K562 (cell line): ENCODE data around the gene PHPT1. TPM values are rescaled to one million over a fixed set of nuclear protein-coding genes. Genes with fewer than 3 reads are reported as not detected.

Source experiments
- ATF6 ChIP-seq: sonication (generic); formaldehyde crosslinking; IDR thresholded peaks from 2 replicates; pipeline ENCODE4 v1.4.0; 2020; ENCODE audit warnings: mild to moderate bottlenecking, missing genetic modification reagents
- EHMT2 ChIP-seq: fragments of 450-650 bp; IDR thresholded peaks from 2 replicates; pipeline ENCODE4 v1.6.1; 2018; ENCODE audit warnings: antibody characterized with exemption
- ETS2 ChIP-seq: IDR thresholded peaks from 2 replicates; pipeline ENCODE4 v1.6.1; 2016; ENCODE audit warnings: borderline replicate concordance, missing genetic modification characterization, mild to moderate bottlenecking, moderate library complexity, missing compliant biosample characterization; ENCODE audit not compliant: poor library complexity, severe bottlenecking
- ID3 ChIP-seq, 2 experiments: fragments of 250-450 bp in 1 of 2; fragments of 450-650 bp in 1 of 2; sonication (Bioruptor Pico) in 1 of 2; IDR thresholded peaks; 2 replicates each; pipeline versions ENCODE4 v1.6.1 to v1.8.0; 2016 to 2021; ENCODE audit warnings: mild to moderate bottlenecking in 2 of 2, moderate library complexity in 2 of 2, missing compliant biosample characterization in 1 of 2, missing genetic modification characterization in 1 of 2
- KAT8 ChIP-seq: fragments of 450-650 bp; IDR thresholded peaks from 2 replicates; pipeline ENCODE4 v1.6.1; 2016; ENCODE audit warnings: low read depth, mild to moderate bottlenecking
- KDM5B ChIP-seq: fragments of 200-600 bp; sonication (generic); IDR thresholded peaks from 2 replicates; pipeline ENCODE4 v1.6.1; 2012; ENCODE audit warnings: low read depth, mild to moderate bottlenecking, moderate library complexity, low read length, control low read depth, inconsistent platforms; ENCODE audit not compliant: insufficient replicate concordance
- MTA1 ChIP-seq: fragments of 450-650 bp; IDR thresholded peaks from 2 replicates; pipeline ENCODE4 v1.6.1; 2017; ENCODE audit warnings: borderline replicate concordance
- MTA2 ChIP-seq: fragments of 450-650 bp; IDR thresholded peaks from 2 replicates; pipeline ENCODE4 v1.6.1; 2016; ENCODE audit warnings: low read depth
- NCOA2 ChIP-seq, 2 experiments: fragments of 450-650 bp; IDR thresholded peaks; 2 replicates each; pipeline ENCODE4 v1.6.1; 2018; ENCODE audit warnings: mild to moderate bottlenecking in 2 of 2, moderate library complexity in 1 of 2; ENCODE audit not compliant: partially characterized antibody in 2 of 2
- NCOR1 ChIP-seq: fragments of 450-650 bp; IDR thresholded peaks from 2 replicates; pipeline ENCODE4 v1.6.1; 2016; ENCODE audit warnings: mild to moderate bottlenecking, moderate library complexity
- PBX2 ChIP-seq, 2 experiments: IDR thresholded peaks in 1 of 2; conservative IDR thresholded peaks in 1 of 2; 2 replicates each; pipeline ENCODE4 v1.6.1; 2016; ENCODE audit warnings: low read depth in 2 of 2, mild to moderate bottlenecking in 1 of 2, missing compliant biosample characterization in 1 of 2, missing genetic modification characterization in 1 of 2, moderate library complexity in 1 of 2
- RBM34 ChIP-seq: fragments of 200-400 bp; formaldehyde crosslinking; IDR thresholded peaks from 2 replicates; pipeline ENCODE4 v1.6.1; 2018; ENCODE audit warnings: low read length, borderline replicate concordance; ENCODE audit not compliant: insufficient read depth
- RCOR1 ChIP-seq, 2 experiments: IDR thresholded peaks; 2 replicates each; pipeline ENCODE4 v1.6.1; 2012; ENCODE audit warnings: low read depth in 2 of 2, low read length in 2 of 2, borderline replicate concordance in 1 of 2, improper control_type of control experiment in 1 of 2
- SMAD2 ChIP-seq: fragments of 150-350 bp; IDR thresholded peaks from 2 replicates; pipeline ENCODE4 v1.6.1; 2014; ENCODE audit warnings: low read depth, mild to moderate bottlenecking, low read length
- TAF7 ChIP-seq: fragments of 450-650 bp; IDR thresholded peaks from 2 replicates; pipeline ENCODE4 v1.6.1; 2016; ENCODE audit warnings: missing genetic modification characterization, missing compliant biosample characterization
- ZFX ChIP-seq: sonication (generic); formaldehyde crosslinking; IDR thresholded peaks from 2 replicates; pipeline ENCODE4 v1.8.0; 2022; ENCODE audit warnings: mild to moderate bottlenecking, missing genetic modification reagents, moderate library complexity
- ZKSCAN8 ChIP-seq: fragments of 200-800 bp; sonication (Bioruptor generic); IDR thresholded peaks from 2 replicates; pipeline ENCODE4 v1.6.1; 2016; ENCODE audit warnings: missing genetic modification characterization, missing compliant biosample characterization
- ZNF324 ChIP-seq: fragments of 250-450 bp; sonication (Bioruptor Pico); IDR thresholded peaks from 2 replicates; pipeline ENCODE4 v1.4.0; 2020; ENCODE audit warnings: mild to moderate bottlenecking
- ZNF707 ChIP-seq: fragments of 250-450 bp; sonication (Bioruptor Pico); conservative IDR thresholded peaks from 2 replicates; pipeline ENCODE4 v1.8.0; 2022; ENCODE audit warnings: inconsistent platforms, mild to moderate bottlenecking, moderate library complexity
- polyA plus RNA-seq, 8 experiments: library from polyadenylated mRNA; depleted of rRNA in 4 of 8; stranded (reverse) in 5 of 8; unstranded in 3 of 8; fragments of >200 nt; fragmentation: Nextera tagmentation in 2 of 8; fragmentation: Illumina TruSeq in 1 of 8; extraction: Ambion mirVana in 2 of 8; extraction: Trizol in 1 of 8; gene quantifications; 2 replicates each; pipeline versions ENCODE4 v1.2.1 to v1.2.3, GENCODE V29; 2011 to 2014; ENCODE audit warnings: inconsistent platforms in 1 of 8, missing spikeins in 1 of 8
- total RNA-seq, 7 experiments: library from RNA; depleted of rRNA in 6 of 7; stranded (reverse); fragments of >200 nt in 6 of 7; fragmentation: Illumina TruSeq in 2 of 7; extraction: Trizol in 2 of 7; gene quantifications; 2 replicates each; pipeline versions ENCODE4 v1.2.1 to v1.2.3, GENCODE V29; 2011 to 2021; ENCODE audit warnings: low replicate concordance in 1 of 7
- TF ChIP-seq, protein P1 (sequence below): fragments of 250-450 bp; sonication (Bioruptor Pico); IDR thresholded peaks from 2 replicates; pipeline ENCODE4 v1.8.0; 2021; ENCODE audit warnings: moderate library complexity, mild to moderate bottlenecking, inconsistent platforms
- TF ChIP-seq, protein P2 (sequence below): sonication (generic); formaldehyde crosslinking; IDR thresholded peaks from 2 replicates; pipeline ENCODE4 v1.8.0; 2022; ENCODE audit warnings: mild to moderate bottlenecking, missing genetic modification reagents

PHPT1 gene
- total and polyA plus RNA-seq, 9 of the 15 experiments (the other 6 are each of a cell fraction or from before 2014, with no cell fraction given): 20.9 to 166 (median 129) TPM

DNA sequence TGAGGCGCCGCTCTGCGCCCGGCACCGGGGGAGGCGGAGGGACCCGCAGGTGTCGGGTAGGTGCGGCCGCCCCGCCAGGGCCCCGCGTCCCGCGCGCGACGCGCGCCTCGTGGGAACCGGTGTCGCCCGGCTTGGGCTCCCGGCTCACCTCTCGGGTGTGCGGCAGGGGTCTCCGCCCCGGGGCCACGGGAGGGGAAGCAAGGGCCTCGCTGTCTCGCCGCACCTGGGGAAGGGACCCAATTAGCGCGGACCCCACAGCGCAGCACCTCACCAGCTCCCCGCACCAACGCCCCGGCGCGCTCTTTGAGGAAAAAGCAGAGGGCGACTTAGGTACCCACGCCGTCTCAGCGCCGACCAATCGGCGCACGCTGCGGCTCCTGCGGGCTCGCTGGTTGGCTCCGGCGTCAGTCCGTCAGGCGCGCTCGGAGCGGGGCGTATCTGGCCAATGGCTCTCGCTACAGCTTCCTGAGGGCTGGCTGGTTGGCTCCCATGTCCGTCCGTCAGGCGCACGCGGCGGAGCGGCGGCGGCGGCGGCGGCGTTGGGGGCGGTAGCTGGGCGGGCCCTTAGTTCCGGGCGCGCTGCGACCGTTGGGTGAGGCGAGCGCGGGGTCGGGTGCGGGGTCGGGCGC lies 36.9 kb downstream of the PHPT1 start, which contains the start of gene TRAF2 (continued):
- TF ChIP-seq ATF6: no peak
- no peak for TF ChIP-seq RBM34
- TF ChIP-seq NCOR1: no peak
- 0 out of 2 replicates have a peak, but pooled peaks have one; percentile 28 for TF ChIP-seq ZNF324 (CRISPR knock-in tag)
- no peak for TF ChIP-seq TAF7 (tag)
- TF ChIP-seq SMAD2: no peak
- TF ChIP-seq ZFX: peak; percentile 74
- TF ChIP-seq EHMT2: no peak
- peak; percentile 91 for TF ChIP-seq KDM5B
- no peak for TF ChIP-seq ZNF707 (CRISPR knock-in tag)
- peak; percentile 71; the same call in 1 of the 2 replicates for TF ChIP-seq MTA1
- TF ChIP-seq ID3 (CRISPR knock-in tag; IDR thresholded peaks at IDR 0.05): no peak
- no peak for TF ChIP-seq ID3 (tag; IDR thresholded peaks at IDR 0.05)
- no peak for TF ChIP-seq MTA2
- peak; percentile 96 for TF ChIP-seq PBX2 (CRISPR knock-in tag; IDR thresholded peaks at IDR 0.05; ENCODE audit: low read depth)
- peak; percentile 97 for TF ChIP-seq PBX2 (tag; conservative IDR thresholded peaks at IDR 0.05; ENCODE audit: low read depth)
- no peak for TF ChIP-seq ETS2
- TF ChIP-seq ZKSCAN8 (CRISPR knock-in tag): no peak
- TF ChIP-seq NCOA2 (IDR thresholded peaks at IDR 0.05; ENCODE audit: partially characterized antibody in 2 of 2): no peak
- TF ChIP-seq, protein P1, sequence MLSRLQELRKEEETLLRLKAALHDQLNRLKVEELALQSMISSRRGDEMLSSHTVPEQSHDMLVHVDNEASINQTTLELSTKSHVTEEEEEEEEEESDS (CRISPR knock-in tag): no peak
- TF ChIP-seq KAT8: no peak
- TF ChIP-seq, protein P2, sequence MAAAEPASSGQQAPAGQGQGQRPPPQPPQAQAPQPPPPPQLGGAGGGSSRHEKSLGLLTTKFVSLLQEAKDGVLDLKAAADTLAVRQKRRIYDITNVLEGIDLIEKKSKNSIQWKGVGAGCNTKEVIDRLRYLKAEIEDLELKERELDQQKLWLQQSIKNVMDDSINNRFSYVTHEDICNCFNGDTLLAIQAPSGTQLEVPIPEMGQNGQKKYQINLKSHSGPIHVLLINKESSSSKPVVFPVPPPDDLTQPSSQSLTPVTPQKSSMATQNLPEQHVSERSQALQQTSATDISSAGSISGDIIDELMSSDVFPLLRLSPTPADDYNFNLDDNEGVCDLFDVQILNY: no peak
- TF ChIP-seq RCOR1 (IDR thresholded peaks at IDR 0.05; ENCODE audit: borderline replicate concordance in 1 of 2, low read depth in 2 of 2, low read length in 2 of 2): 0 out of 4 replicates have a peak, but pooled peaks of 1 of the 2 experiments have one; percentile 22
